Cardiac septum (tissue), 1 donor: ENCODE measurements around the gene UNG. TPM values are rescaled to one million over a fixed set of nuclear protein-coding genes. Genes with fewer than 3 reads are reported as not detected.
"Not testable (repeated sequence)": the region's sequence is repeated elsewhere in the genome, so short reads cannot be mapped to it uniquely, and the experiment has no call there.

Experiments
- DNase-seq: peaks from one replicate; pipeline ENCODE4 v3.0.0-alpha.2; 2020; ENCODE audit warnings: low spot score
- intact Hi-C: fragments of 100-400 bp; cut with DNase I; formaldehyde crosslinking; loops from one replicate; pipeline ENCODE4 v1.14.0; 2022
- total RNA-seq: library from RNA; stranded (reverse); fragmentation: NEBNext Ultra II Directional; extraction: Animal tissue kit (Norgen Biotek cat#: 25700); gene quantifications from one replicate; pipeline ENCODE4 v1.2.1, GENCODE V29; 2021
- donor health status: DM: no; HTN: no; CAD: no.

Gene UNG
- total RNA-seq, 1 donor from 2014 or later: 25.5 TPM

- intact Hi-C loops: no loop called here
- DNase-seq: no peak
These were observed 46.8 kb downstream of the UNG start for GRCh38 chr12:109144224-109144623.

- intact Hi-C loops: not testable (repeated sequence)
These were observed 49.7 kb downstream of the UNG start for GRCh38 chr12:109147126-109147525.

GRCh38 chr12:109147954-109148353 lies 50.6 kb downstream of the UNG start:
- intact Hi-C loops: no loop called here
- no peak for DNase-seq

More at GRCh38 chr12:109147126-109147525, 49.7 kb downstream of the UNG start:
- not testable (repeated sequence) for DNase-seq

- no peak for DNase-seq
- intact Hi-C loops: no loop called here
These were observed 52.8 kb downstream of the UNG start for GRCh38 chr12:109150124-109150640.

GRCh38 chr12:109151457-109151856 lies 54.1 kb downstream of the UNG start:
- intact Hi-C loops: no loop called here
- DNase-seq: no peak

GRCh38 chr12:109153821-109154441 lies 56.5 kb downstream of the UNG start:
- intact Hi-C loops: no loop called here
- no peak for DNase-seq

GRCh38 chr12:109154451-109155438 lies 57.3 kb downstream of the UNG start:
- intact Hi-C loops: no loop called here
- DNase-seq: peak; percentile 93

GRCh38 chr12:109156036-109156435 lies 58.6 kb downstream of the UNG start:
- DNase-seq: no peak
- intact Hi-C loops: no loop called here

GRCh38 chr12:109156586-109156985 lies 59.2 kb downstream of the UNG start:
- intact Hi-C loops: no loop called here

GRCh38 chr12:109157986-109158385 lies 60.6 kb downstream of the UNG start:
- intact Hi-C loops: loop anchor here (2.0 kb wide), 1 partner anchor 43 kb away; no protein-coding TSS in a partner anchor
- no peak for DNase-seq

More at GRCh38 chr12:109156586-109156985, 59.2 kb downstream of the UNG start:
- DNase-seq: no peak

- intact Hi-C loops: no loop called here
- no peak for DNase-seq
These were observed 63.0 kb downstream of the UNG start for GRCh38 chr12:109160433-109160832.

Other genes with a start within 250 kb of the UNG start
- gene SSH1, start 240.0 kb upstream of the UNG start, total RNA-seq: 50.6 TPM
- gene DAO, start 217.5 kb upstream of the UNG start, total RNA-seq: not detected
- 1.9 TPM for gene SVOP, start 76.5 kb upstream of the UNG start, total RNA-seq
- gene USP30, start 45.0 kb upstream of the UNG start, total RNA-seq: 15.9 TPM
- 9.7 TPM for gene ALKBH2, start 4.1 kb upstream of the UNG start, total RNA-seq
- 64.5 TPM for gene ACACB, start 19.0 kb downstream of the UNG start, total RNA-seq
- gene FOXN4, start 211.7 kb downstream of the UNG start, total RNA-seq: not detected